ENCODE results near the gene ZBP1.
"Not testable (repeated sequence)": the region's sequence is repeated elsewhere in the genome, so short reads cannot be mapped to it uniquely, and the experiment has no call there.

Gene ZBP1

GRCh38 chr20:57638173-57638894 lies 18.1 kb upstream of the ZBP1 start:
- no peak for DNase-seq

GRCh38 chr20:57633945-57634491 lies 13.8 kb upstream of the ZBP1 start:
- no peak for DNase-seq

- DNase-seq, result no peak
These were observed 12.1 kb upstream of the ZBP1 start for GRCh38 chr20:57632286-57632685.

- DNase-seq, result peak; percentile 44
These were observed 9.8 kb upstream of the ZBP1 start for GRCh38 chr20:57630061-57630460.

- DNase-seq, result peak; percentile 56
These were observed 9.3 kb upstream of the ZBP1 start for GRCh38 chr20:57629491-57629901.

GRCh38 chr20:57628962-57629308 lies 8.7 kb upstream of the ZBP1 start:
- not testable (repeated sequence) for DNase-seq

- peak; percentile 69 for DNase-seq
These were observed 8.1 kb upstream of the ZBP1 start for GRCh38 chr20:57628047-57628961.

GRCh38 chr20:57627339-57627738 lies 7.1 kb upstream of the ZBP1 start:
- no peak for DNase-seq

GRCh38 chr20:57625978-57626377 lies 5.8 kb upstream of the ZBP1 start:
- no peak for DNase-seq

- DNase-seq, result no peak
These were observed 5.1 kb upstream of the ZBP1 start for GRCh38 chr20:57625181-57625958.

- no peak for DNase-seq
These were observed 3.9 kb upstream of the ZBP1 start for GRCh38 chr20:57624124-57624523.

GRCh38 chr20:57622579-57623381 lies 2.6 kb upstream of the ZBP1 start:
- DNase-seq, result peak; percentile 63

- no peak for DNase-seq
These were observed 2.0 kb upstream of the ZBP1 start for GRCh38 chr20:57622201-57622570.

GRCh38 chr20:57621421-57622200 lies 1.4 kb upstream of the ZBP1 start:
- no peak for DNase-seq

- DNase-seq, result peak; percentile 32
These were observed 773 bp upstream of the ZBP1 start for GRCh38 chr20:57620999-57621398.

- DNase-seq, result peak; percentile 80
These were observed 985 bp downstream of the ZBP1 start for GRCh38 chr20:57619051-57619831.

GRCh38 chr20:57618764-57619050 lies 1.5 kb downstream of the ZBP1 start:
- DNase-seq, result no peak

- peak; percentile 30 for DNase-seq
These were observed 2.0 kb downstream of the ZBP1 start for GRCh38 chr20:57618091-57618763.

GRCh38 chr20:57617079-57617795 lies 3.0 kb downstream of the ZBP1 start:
- DNase-seq, result no peak
